A673 (cell line): ENCODE measurements around the gene CDCP2.

Experiments used
- CTCF ChIP-seq: fragments of 300-800, 200-600 bp; sonication (generic); conservative IDR thresholded peaks from 2 replicates; pipeline ENCODE4 v1.5.1; 2017; ENCODE audit warnings: low read depth, mild to moderate bottlenecking, antibody characterized with exemption, low read length, moderate library complexity, mixed read lengths
- EZH2 ChIP-seq: fragments of 200-600 bp; sonication (generic); IDR thresholded peaks from 2 replicates; pipeline ENCODE4 v1.6.1; 2017; ENCODE audit warnings: borderline replicate concordance, low read depth, mild to moderate bottlenecking, mixed read lengths, antibody characterized with exemption, low read length; ENCODE audit not compliant: poor library complexity, severe bottlenecking

DNA sequence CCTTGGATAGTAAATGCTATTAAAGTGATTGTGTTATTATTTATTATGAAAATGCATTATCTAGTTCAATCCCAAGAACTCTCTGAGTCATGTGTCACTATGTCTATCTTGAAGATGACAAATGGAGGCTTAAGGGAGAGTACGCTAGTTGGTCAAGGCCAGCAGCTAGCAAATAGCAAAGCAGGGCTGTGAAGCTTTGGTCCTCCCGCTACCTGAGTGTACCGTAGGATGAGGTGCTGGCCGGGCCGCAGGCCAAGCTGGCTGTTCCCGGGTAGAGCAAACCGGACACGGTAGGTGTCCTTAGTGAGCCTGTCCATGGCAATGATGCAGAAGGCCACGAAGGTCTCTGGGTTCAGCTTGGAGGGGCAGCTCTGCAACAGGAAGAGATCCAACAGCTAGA is 37.7 kb upstream of the CDCP2 start:
- TF ChIP-seq CTCF (no peak), EZH2 (no peak)
